22Rv1 (cell line): ENCODE data around the gene MRPL41.

Experiments
- ZFX ChIP-seq: fragments of 450-650 bp; IDR thresholded peaks from 2 replicates; pipeline ENCODE4 v1.6.1; 2017; ENCODE audit warnings: antibody characterized with exemption, borderline replicate concordance
- TF ChIP-seq, protein P1 (sequence below): fragments of 450-650 bp; IDR thresholded peaks from 2 replicates; pipeline ENCODE4 v1.5.1; 2017; ENCODE audit warnings: mild to moderate bottlenecking

- TF ChIP-seq, protein P1, sequence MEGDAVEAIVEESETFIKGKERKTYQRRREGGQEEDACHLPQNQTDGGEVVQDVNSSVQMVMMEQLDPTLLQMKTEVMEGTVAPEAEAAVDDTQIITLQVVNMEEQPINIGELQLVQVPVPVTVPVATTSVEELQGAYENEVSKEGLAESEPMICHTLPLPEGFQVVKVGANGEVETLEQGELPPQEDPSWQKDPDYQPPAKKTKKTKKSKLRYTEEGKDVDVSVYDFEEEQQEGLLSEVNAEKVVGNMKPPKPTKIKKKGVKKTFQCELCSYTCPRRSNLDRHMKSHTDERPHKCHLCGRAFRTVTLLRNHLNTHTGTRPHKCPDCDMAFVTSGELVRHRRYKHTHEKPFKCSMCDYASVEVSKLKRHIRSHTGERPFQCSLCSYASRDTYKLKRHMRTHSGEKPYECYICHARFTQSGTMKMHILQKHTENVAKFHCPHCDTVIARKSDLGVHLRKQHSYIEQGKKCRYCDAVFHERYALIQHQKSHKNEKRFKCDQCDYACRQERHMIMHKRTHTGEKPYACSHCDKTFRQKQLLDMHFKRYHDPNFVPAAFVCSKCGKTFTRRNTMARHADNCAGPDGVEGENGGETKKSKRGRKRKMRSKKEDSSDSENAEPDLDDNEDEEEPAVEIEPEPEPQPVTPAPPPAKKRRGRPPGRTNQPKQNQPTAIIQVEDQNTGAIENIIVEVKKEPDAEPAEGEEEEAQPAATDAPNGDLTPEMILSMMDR, result no peak
- no peak for TF ChIP-seq ZFX
Observed at GRCh38 chr9:137544176-137544760, 7.4 kb upstream of the MRPL41 start.
